ENCODE measurements around the gene ATP4B. TPM values are rescaled to one million over a fixed set of nuclear protein-coding genes. Genes with fewer than 3 reads are reported as not detected.
"Not testable (repeated sequence)": the region's sequence is repeated elsewhere in the genome, so short reads cannot be mapped to it uniquely, and the experiment has no call there.

Gene ATP4B
- total RNA-seq, 1 donor from 2014 or later, result not detected

- Mint-ChIP-seq H3K4me1 (ENCODE audit: low read depth) (peaks cover 11% of the 10 kb centered on the region), H3K9me3 (no peaks in the 10 kb centered on the region), H3K27me3 (ENCODE audit: insufficient read depth) (no peaks in the 10 kb centered on the region), H3K27ac (no peak overlapping the region), H3K4me3 (no peak overlapping the region), H3K36me3 (ENCODE audit: low read depth) (peaks cover 49% of the 10 kb centered on the region)
- intact Hi-C loops (cut with micrococcal nuclease), result no loop called here
- DNase-seq (ENCODE audit: low spot score), result no peak
These were observed 25.1 kb downstream of the ATP4B start for GRCh38 chr13:113632706-113633484.

DNA sequence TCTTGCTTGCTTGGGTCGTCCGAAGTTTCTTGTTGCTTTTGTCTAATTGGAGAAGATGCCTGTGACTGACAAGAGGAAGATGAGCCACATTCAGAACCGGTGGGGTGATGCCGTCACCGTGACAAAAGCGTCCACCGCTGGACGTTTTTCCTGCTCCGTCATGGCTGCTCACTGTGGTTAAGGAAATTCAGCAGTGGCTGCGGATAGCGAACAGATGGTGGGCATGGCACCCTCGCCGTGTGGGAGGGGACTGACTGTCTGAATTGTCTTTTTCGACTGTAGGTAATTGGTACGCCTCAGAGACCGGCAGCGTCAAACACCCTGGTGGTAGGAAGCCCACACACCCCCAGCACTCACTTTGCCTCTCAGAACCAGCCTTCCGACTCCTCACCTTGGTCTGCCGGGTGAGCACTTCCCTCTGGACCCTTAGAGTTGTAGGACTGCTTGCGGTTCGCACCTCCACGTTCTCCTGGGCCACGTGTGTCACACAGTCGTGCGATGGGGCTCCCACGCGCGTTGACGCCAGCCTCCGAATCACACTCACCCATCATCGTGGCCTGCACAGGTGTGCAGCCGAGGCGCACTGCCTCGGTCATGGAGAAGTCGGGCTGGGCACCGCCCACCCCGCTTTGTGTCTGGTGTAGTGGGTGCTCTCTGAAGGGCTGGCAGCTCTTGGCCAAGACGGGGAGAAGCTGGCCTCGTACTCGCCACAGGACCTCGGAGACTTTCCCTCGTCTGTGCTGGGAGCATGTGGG, 26.5 kb downstream of the ATP4B start:
- Mint-ChIP-seq H3K27me3 (ENCODE audit: insufficient read depth) (no peaks in the 10 kb centered on the region), H3K27ac (no peak overlapping the region), H3K4me3 (no peak overlapping the region), H3K4me1 (ENCODE audit: low read depth) (peaks cover 11% of the 10 kb centered on the region), H3K36me3 (ENCODE audit: low read depth) (peaks cover 48% of the 10 kb centered on the region), H3K9me3 (no peaks in the 10 kb centered on the region)
- intact Hi-C loops (cut with micrococcal nuclease), result no loop called here
- no peak for DNase-seq (ENCODE audit: low spot score)

GRCh38 chr13:113630804-113631203, 27.2 kb downstream of the ATP4B start:
- H3K36me3 Mint-ChIP-seq (ENCODE audit: low read depth), result peaks cover 53% of the 10 kb centered on the region
- H3K4me3 Mint-ChIP-seq, result no peak overlapping the region
- intact Hi-C loops (cut with micrococcal nuclease), result no loop called here
- H3K4me1 Mint-ChIP-seq (ENCODE audit: low read depth), result peaks cover 11% of the 10 kb centered on the region
- no peak for DNase-seq (ENCODE audit: low spot score)
- no peak overlapping the region for H3K27ac Mint-ChIP-seq
- H3K9me3 Mint-ChIP-seq, result no peaks in the 10 kb centered on the region
- H3K27me3 Mint-ChIP-seq (ENCODE audit: insufficient read depth), result no peaks in the 10 kb centered on the region

- H3K9me3 Mint-ChIP-seq, result no peaks in the 10 kb centered on the region
- intact Hi-C loops (cut with micrococcal nuclease), result no loop called here
- peaks cover 54% of the 10 kb centered on the region for H3K36me3 Mint-ChIP-seq (ENCODE audit: low read depth)
- no peak overlapping the region for H3K27ac Mint-ChIP-seq
- no peak overlapping the region for H3K4me3 Mint-ChIP-seq
- peaks cover 11% of the 10 kb centered on the region for H3K4me1 Mint-ChIP-seq (ENCODE audit: low read depth)
- H3K27me3 Mint-ChIP-seq (ENCODE audit: insufficient read depth), result no peaks in the 10 kb centered on the region
- no peak for DNase-seq (ENCODE audit: low spot score)
These were observed 27.7 kb downstream of the ATP4B start for GRCh38 chr13:113630296-113630695.

DNA sequence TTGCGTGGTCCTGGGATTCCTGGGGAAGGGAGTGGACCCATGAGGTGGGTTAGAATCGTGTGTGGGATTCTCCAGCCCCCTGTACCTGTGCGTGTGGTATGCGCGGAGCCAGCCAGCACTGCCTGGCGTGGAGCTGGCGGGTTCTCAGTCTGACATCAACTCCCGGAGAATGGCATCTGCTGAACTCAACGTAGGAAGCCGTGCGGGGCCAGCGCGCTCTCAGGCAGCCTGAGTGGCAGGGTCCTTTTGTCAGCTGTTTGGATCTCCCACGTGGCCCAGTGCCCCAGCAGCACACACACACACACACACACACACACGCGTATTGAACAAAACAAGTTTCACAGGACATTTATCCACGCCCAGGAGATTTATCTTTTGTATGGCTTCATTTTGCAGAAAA, 28.1 kb downstream of the ATP4B start:
- Mint-ChIP-seq H3K27ac (no peak overlapping the region), H3K9me3 (no peaks in the 10 kb centered on the region), H3K4me1 (ENCODE audit: low read depth) (peaks cover 11% of the 10 kb centered on the region), H3K36me3 (ENCODE audit: low read depth) (peaks cover 54% of the 10 kb centered on the region), H3K27me3 (ENCODE audit: insufficient read depth) (no peaks in the 10 kb centered on the region), H3K4me3 (no peak overlapping the region)
- intact Hi-C loops (cut with micrococcal nuclease), result no loop called here
- no peak for DNase-seq (ENCODE audit: low spot score)

- Mint-ChIP-seq H3K4me3 (no peak overlapping the region), H3K9me3 (no peaks in the 10 kb centered on the region), H3K27me3 (ENCODE audit: insufficient read depth) (no peaks in the 10 kb centered on the region), H3K36me3 (ENCODE audit: low read depth) (peaks cover 48% of the 10 kb centered on the region), H3K4me1 (ENCODE audit: low read depth) (no peaks in the 10 kb centered on the region), H3K27ac (no peak overlapping the region)
- DNase-seq (ENCODE audit: low spot score), result no peak
- intact Hi-C loops (cut with micrococcal nuclease), result no loop called here
These were observed 29.4 kb downstream of the ATP4B start for GRCh38 chr13:113628291-113629270.

- intact Hi-C loops (cut with micrococcal nuclease), result no loop called here
- Mint-ChIP-seq H3K27ac (no peak overlapping the region), H3K4me1 (ENCODE audit: low read depth) (no peaks in the 10 kb centered on the region), H3K27me3 (ENCODE audit: insufficient read depth) (no peaks in the 10 kb centered on the region), H3K36me3 (ENCODE audit: low read depth) (peaks cover 41% of the 10 kb centered on the region), H3K9me3 (no peaks in the 10 kb centered on the region), H3K4me3 (no peak overlapping the region)
- DNase-seq (ENCODE audit: low spot score), result no peak
These were observed 30.9 kb downstream of the ATP4B start for GRCh38 chr13:113627136-113627535.

DNA sequence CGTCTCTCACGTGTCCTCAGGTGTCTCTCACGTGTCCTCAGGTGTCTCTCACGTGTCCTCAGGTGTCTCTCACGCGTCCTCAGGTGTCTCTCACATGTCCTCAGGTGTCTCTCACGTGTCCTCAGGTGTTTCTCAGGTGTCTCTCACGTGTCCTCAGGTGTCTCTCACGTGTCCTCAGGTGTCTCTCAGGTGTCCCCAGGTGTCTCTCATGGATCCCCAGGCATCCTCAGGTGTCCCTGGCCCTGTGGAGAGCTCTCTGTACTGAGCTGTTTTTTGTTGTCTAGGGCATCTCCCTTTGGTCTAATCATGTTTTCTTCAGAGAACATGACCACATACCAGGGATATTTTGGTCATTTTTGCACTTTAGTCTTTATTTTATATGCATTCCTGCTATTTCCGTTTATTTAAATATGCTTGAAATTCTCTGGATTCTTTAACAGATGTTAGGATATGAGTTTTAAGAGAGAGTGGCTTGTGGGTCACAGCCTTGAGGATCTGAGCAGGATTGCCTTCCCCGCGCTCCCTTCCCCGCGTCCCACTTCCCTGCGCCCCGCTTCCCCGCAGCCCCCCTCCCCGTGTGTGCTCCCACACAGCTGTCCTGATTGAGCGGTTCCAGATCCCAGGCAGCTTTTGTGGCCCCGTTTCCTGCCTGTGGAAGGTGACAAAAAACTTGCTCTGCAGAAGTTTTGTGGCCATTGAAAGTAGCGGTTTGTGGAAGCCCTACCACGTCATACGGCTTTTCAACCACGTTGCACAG, 31.9 kb downstream of the ATP4B start:
- Mint-ChIP-seq H3K4me3 (no peak overlapping the region), H3K27me3 (ENCODE audit: insufficient read depth) (no peaks in the 10 kb centered on the region), H3K4me1 (ENCODE audit: low read depth) (no peaks in the 10 kb centered on the region), H3K9me3 (no peaks in the 10 kb centered on the region), H3K36me3 (ENCODE audit: low read depth) (peaks cover 33% of the 10 kb centered on the region), H3K27ac (no peak overlapping the region)
- intact Hi-C loops (cut with micrococcal nuclease), result no loop called here
- DNase-seq (ENCODE audit: low spot score), result no peak

- H3K4me3 Mint-ChIP-seq; H3K4me1 Mint-ChIP-seq (ENCODE audit: low read depth); H3K9me3 Mint-ChIP-seq; H3K27ac Mint-ChIP-seq; intact Hi-C loops (cut with micrococcal nuclease); H3K27me3 Mint-ChIP-seq (ENCODE audit: insufficient read depth); DNase-seq (ENCODE audit: low spot score): not testable (repeated sequence)
- peaks cover 26% of the 10 kb centered on the region for H3K36me3 Mint-ChIP-seq (ENCODE audit: low read depth)
These were observed 33.2 kb downstream of the ATP4B start for GRCh38 chr13:113624640-113625304.

GRCh38 chr13:113624235-113624587, 33.8 kb downstream of the ATP4B start:
- no peak for DNase-seq (ENCODE audit: low spot score)
- Mint-ChIP-seq H3K4me3 (no peak overlapping the region), H3K36me3 (ENCODE audit: low read depth) (peaks cover 22% of the 10 kb centered on the region), H3K4me1 (ENCODE audit: low read depth) (no peaks in the 10 kb centered on the region), H3K27ac (no peak overlapping the region), H3K27me3 (ENCODE audit: insufficient read depth) (no peaks in the 10 kb centered on the region), H3K9me3 (no peaks in the 10 kb centered on the region)
- intact Hi-C loops (cut with micrococcal nuclease), result no loop called here

GRCh38 chr13:113623491-113624234, 34.3 kb downstream of the ATP4B start:
- Mint-ChIP-seq H3K4me3 (no peak overlapping the region), H3K4me1 (ENCODE audit: low read depth) (peaks cover under 1% of the 10 kb centered on the region), H3K36me3 (ENCODE audit: low read depth) (peaks cover 23% of the 10 kb centered on the region), H3K27me3 (ENCODE audit: insufficient read depth) (no peaks in the 10 kb centered on the region), H3K27ac (no peak overlapping the region), H3K9me3 (no peaks in the 10 kb centered on the region)
- intact Hi-C loops (cut with micrococcal nuclease), result no loop called here
- no peak for DNase-seq (ENCODE audit: low spot score)

Data from activated T-helper 1 cell treated with anti-CD3 and anti-CD28 coated beads, Interleukin-12 subunit alpha, Interleukin-12 subunit beta, Interleukin-2, Interleukin-4 antibody, amounts not matched to agents 30 ng/mL and 10 ng/mL and 1 ng/mL, durations not matched to agents 14 hours and 24 hours and 36 hours (primary cell).